ENCODE measurements around the gene DCLK3.

DCLK3 gene

GRCh38 chr3:36776436-36776835, 12.1 kb upstream of the DCLK3 start:
- TF ChIP-seq PPARA (CRISPR knock-in tag; IDR thresholded peaks at IDR 0.05; ENCODE audit: borderline replicate concordance) = no peak
- TF ChIP-seq TOX (CRISPR knock-in tag; IDR thresholded peaks at IDR 0.05; ENCODE audit: borderline replicate concordance) = no peak
- TF ChIP-seq ZNF565 (CRISPR knock-in tag; conservative IDR thresholded peaks at IDR 0.05; ENCODE audit: low read depth) = no peak
- no peak for TF ChIP-seq RARB (CRISPR knock-in tag; IDR thresholded peaks at IDR 0.05)
- TF ChIP-seq ARNTL (CRISPR knock-in tag; IDR thresholded peaks at IDR 0.05; ENCODE audit: borderline replicate concordance, low read depth) = no peak
- ATAC-seq = no peak

- 0 out of 2 replicates have a peak, but pooled peaks have one; percentile 48 for TF ChIP-seq CREB5 (CRISPR knock-in tag; IDR thresholded peaks at IDR 0.05; ENCODE audit: low read depth)
- peak; percentile 86 for TF ChIP-seq ISL1 (CRISPR knock-in tag; IDR thresholded peaks at IDR 0.05)
- TF ChIP-seq CSDC2 (CRISPR knock-in tag; IDR thresholded peaks at IDR 0.05) = no peak
- TF ChIP-seq CSRNP3 (CRISPR knock-in tag; IDR thresholded peaks at IDR 0.05) = 0 out of 2 replicates have a peak, but pooled peaks have one; percentile 41
- ATAC-seq = no peak
Observed at GRCh38 chr3:36774052-36774451, 9.7 kb upstream of the DCLK3 start.

- TF ChIP-seq CSRNP3 (CRISPR knock-in tag; IDR thresholded peaks at IDR 0.05) (no peak), ESRRG (CRISPR knock-in tag; IDR thresholded peaks at IDR 0.05) (no peak), ISL1 (CRISPR knock-in tag; IDR thresholded peaks at IDR 0.05) (no peak), CREB5 (CRISPR knock-in tag; IDR thresholded peaks at IDR 0.05; ENCODE audit: low read depth) (no peak), ZNF70 (CRISPR knock-in tag; IDR thresholded peaks at IDR 0.05) (no peak), OSR1 (CRISPR knock-in tag; IDR thresholded peaks at IDR 0.05) (no peak), PPARA (CRISPR knock-in tag; IDR thresholded peaks at IDR 0.05; ENCODE audit: borderline replicate concordance) (no peak), POU6F1 (CRISPR knock-in tag; IDR thresholded peaks at IDR 0.05; ENCODE audit: borderline replicate concordance, low read depth) (no peak), TSHZ2 (CRISPR knock-in tag; IDR thresholded peaks at IDR 0.05) (no peak), GLIS3 (CRISPR knock-in tag; IDR thresholded peaks at IDR 0.05) (no peak), TOX (CRISPR knock-in tag; IDR thresholded peaks at IDR 0.05; ENCODE audit: borderline replicate concordance) (no peak)
- ATAC-seq = no peak
Observed at GRCh38 chr3:36771931-36772330, 7.6 kb upstream of the DCLK3 start.

GRCh38 chr3:36769926-36770325, 5.6 kb upstream of the DCLK3 start:
- TF ChIP-seq ESRRG (CRISPR knock-in tag; IDR thresholded peaks at IDR 0.05) (no peak), ZNF70 (CRISPR knock-in tag; IDR thresholded peaks at IDR 0.05) (no peak), PATZ1 (CRISPR knock-in tag; IDR thresholded peaks at IDR 0.05; ENCODE audit: borderline replicate concordance) (no peak), TOX (CRISPR knock-in tag; IDR thresholded peaks at IDR 0.05; ENCODE audit: borderline replicate concordance) (no peak), BACH2 (CRISPR knock-in tag; IDR thresholded peaks at IDR 0.05; ENCODE audit: borderline replicate concordance) (no peak), SNAI2 (CRISPR knock-in tag; IDR thresholded peaks at IDR 0.05) (no peak), CSDC2 (CRISPR knock-in tag; IDR thresholded peaks at IDR 0.05) (no peak), TSHZ2 (CRISPR knock-in tag; IDR thresholded peaks at IDR 0.05) (no peak), ARNTL (CRISPR knock-in tag; IDR thresholded peaks at IDR 0.05; ENCODE audit: borderline replicate concordance, low read depth) (no peak), ISL1 (CRISPR knock-in tag; IDR thresholded peaks at IDR 0.05) (no peak)
- no peak for ATAC-seq
